GM12878 (cell line): ENCODE measurements around the gene TXNRD1. TPM values are rescaled to one million over a fixed set of nuclear protein-coding genes. Genes with fewer than 3 reads are reported as not detected.

ENCODE experiments used
- ATAC-seq: fragments of 200-7000 bp; cut with Tn5 transposase; 3 replicates; pipeline ENCODE4 v1.9.1; 2020; ENCODE audit warnings: mild to moderate bottlenecking, moderate library complexity
- BruUV-seq: library from RNA; stranded (reverse); fragments of 400-500 nt; replicated peaks from 2 replicates; lab custom pipeline; 2021; lab: Mats Ljungman, UMichigan
- CTCF ChIA-PET: fragments of 300-600 bp; sonication (Branson Sonifier 250); formaldehyde crosslinking; extraction: SDS; loops from one replicate; lab custom pipeline; 2021; ENCODE audit warnings: inconsistent platforms; lab: Yijun Ruan, JAX
- POLR2A ChIA-PET: fragments of 350-600 bp; formaldehyde crosslinking; extraction: SDS; loops from one replicate; lab custom pipeline; 2021; ENCODE audit warnings: inconsistent platforms; lab: Charles Lee
- RAD21 ChIA-PET: fragments of 300-600 bp; sonication (Branson Sonifier 250); formaldehyde crosslinking; loops from one replicate; lab custom pipeline; 2023; ENCODE audit warnings: antibody characterized with exemption; ENCODE audit not compliant: unreplicated experiment; lab: Charles Lee
- SMC1A ChIA-PET: fragments of 300-600 bp; sonication (Branson Sonifier 250); formaldehyde crosslinking; loops from one replicate; lab custom pipeline; 2023; ENCODE audit not compliant: unreplicated experiment, uncharacterized antibody; lab: Charles Lee
- DNase-seq: peaks from one replicate; pipeline ENCODE4 v3.0.0-alpha.2; 2011; ENCODE audit warnings: low read depth, low spot score
- FAIRE-seq: peaks from 3 replicates; lab custom pipeline; 2011; peaks lifted over from hg19 to GRCh38; lab: Jason Lieb, UNC
- H2AFZ ChIP-seq: 2 replicates; pipeline ENCODE4 v1.6.0; 2011; ENCODE audit warnings: low read depth, low read length, control low read depth; ENCODE audit not compliant: control insufficient read depth
- H3K27ac ChIP-seq: 2 replicates; pipeline ENCODE4 v1.5.1; 2011; ENCODE audit warnings: control low read depth; ENCODE audit not compliant: control insufficient read depth, insufficient read depth
- H3K27me3 ChIP-seq, 2 experiments: replicated peaks in 1 of 2; 2 replicates each; pipeline versions ENCODE4 v1.6.0 to v1.6.1; 2011; ENCODE audit warnings: low read length in 1 of 2; ENCODE audit not compliant: control insufficient read depth in 2 of 2, insufficient read depth in 2 of 2
- H3K36me3 ChIP-seq, 2 experiments: 2 replicates each; pipeline ENCODE4 v1.5.1; 2011; ENCODE audit warnings: low read length in 1 of 2; ENCODE audit not compliant: control insufficient read depth in 2 of 2, insufficient read depth in 2 of 2
- H3K4me1 ChIP-seq: 2 replicates; pipeline ENCODE4 v1.6.1; 2011; ENCODE audit warnings: mild to moderate bottlenecking, low read length, moderate library complexity, mixed read lengths; ENCODE audit not compliant: control insufficient read depth, insufficient read depth
- H3K4me2 ChIP-seq: 2 replicates; pipeline ENCODE4 v1.6.0; 2011; ENCODE audit warnings: control low read depth; ENCODE audit not compliant: control insufficient read depth, insufficient read depth
- H3K4me3 ChIP-seq: fragments of 200-600 bp; sonication (generic); 2 replicates; pipeline ENCODE4 v1.5.1; 2016
- H3K79me2 ChIP-seq: 2 replicates; pipeline ENCODE4 v1.6.0; 2011; ENCODE audit warnings: low read length; ENCODE audit not compliant: control insufficient read depth, insufficient read depth
- H3K9ac ChIP-seq: 2 replicates; pipeline ENCODE4 v1.8.0; 2011; ENCODE audit warnings: low read length, control low read depth, mixed read lengths; ENCODE audit not compliant: control insufficient read depth, insufficient read depth
- H3K9me3 ChIP-seq: replicated peaks from 3 replicates; pipeline ENCODE4 v1.5.1; 2011; ENCODE audit warnings: mild to moderate bottlenecking, low read length; ENCODE audit not compliant: control insufficient read depth, insufficient read depth
- H4K20me1 ChIP-seq: 2 replicates; pipeline ENCODE4 v1.6.0; 2011; ENCODE audit not compliant: control insufficient read depth, insufficient read depth
- BACH1 ChIP-seq: fragments of 450-650 bp; IDR thresholded peaks from 2 replicates; pipeline ENCODE4 v1.6.1; 2017; ENCODE audit warnings: mild to moderate bottlenecking, borderline replicate concordance
- BCL3 ChIP-seq: IDR thresholded peaks from 2 replicates; pipeline ENCODE4 v1.6.1; 2011; ENCODE audit warnings: borderline replicate concordance, low read depth, mild to moderate bottlenecking, moderate library complexity, low read length; ENCODE audit not compliant: insufficient read depth, poor library complexity, severe bottlenecking
- CEBPB ChIP-seq, 2 experiments: fragments of 150-350 bp in 1 of 2; IDR thresholded peaks; 2 replicates each; pipeline ENCODE4 v1.6.1; 2012 to 2014; ENCODE audit warnings: low read depth in 2 of 2, low read length in 2 of 2, borderline replicate concordance in 1 of 2, inconsistent platforms in 1 of 2
- CHD1 ChIP-seq: IDR thresholded peaks from 2 replicates; pipeline ENCODE4 v1.6.1; 2012; ENCODE audit warnings: low read depth, low read length, improper control_type of control experiment
- CTCF ChIP-seq, 3 experiments: IDR thresholded peaks in 2 of 3; conservative IDR thresholded peaks in 1 of 3; 2 replicates each; pipeline ENCODE4 v1.5.1; 2011; ENCODE audit warnings: low read depth in 3 of 3, low read length in 3 of 3, mild to moderate bottlenecking in 3 of 3, control low read depth in 2 of 3, moderate library complexity in 2 of 3, inconsistent platforms in 1 of 3, mixed read lengths in 1 of 3; ENCODE audit not compliant: control insufficient read depth in 2 of 3, insufficient read depth in 1 of 3; ENCODE audit errors: extremely low read depth in 1 of 3
- EGR1 ChIP-seq, 2 experiments: IDR thresholded peaks; 1 replicate in 1 of 2; 2 replicates in 1 of 2; pipeline ENCODE4 v1.6.1; 2011 to 2012; ENCODE audit warnings: low read depth in 2 of 2, low read length in 2 of 2, borderline replicate concordance in 1 of 2, mild to moderate bottlenecking in 1 of 2, moderate library complexity in 1 of 2
- KLF5 ChIP-seq: fragments of 450-650 bp; IDR thresholded peaks from 2 replicates; pipeline ENCODE4 v1.6.1; 2014; ENCODE audit warnings: mild to moderate bottlenecking; ENCODE audit not compliant: partially characterized antibody
- MYB ChIP-seq: fragments of 150-350 bp; IDR thresholded peaks from 2 replicates; pipeline ENCODE4 v1.6.1; 2014; ENCODE audit warnings: mild to moderate bottlenecking, low read depth, low read length, borderline replicate concordance
- NKRF ChIP-seq: fragments of 450-650 bp; conservative IDR thresholded peaks from 2 replicates; pipeline ENCODE4 v1.6.1; 2017; ENCODE audit warnings: mild to moderate bottlenecking, moderate library complexity
- PAX5 ChIP-seq: IDR thresholded peaks from 2 replicates; pipeline ENCODE4 v1.6.1; 2011; ENCODE audit warnings: low read depth, low read length, borderline replicate concordance
- POLR2A ChIP-seq: IDR thresholded peaks from 2 replicates; pipeline ENCODE4 v1.6.1; 2011; ENCODE audit warnings: low read depth, mild to moderate bottlenecking, low read length
- SREBF1 ChIP-seq: IDR thresholded peaks from 2 replicates; pipeline ENCODE4 v1.6.1; 2012; ENCODE audit warnings: mild to moderate bottlenecking, low read length
- STAT1 ChIP-seq: fragments of 450-650 bp; conservative IDR thresholded peaks from 2 replicates; pipeline ENCODE4 v1.6.1; 2014; ENCODE audit warnings: antibody characterized with exemption, mild to moderate bottlenecking
- TBL1XR1 ChIP-seq: IDR thresholded peaks from 2 replicates; pipeline ENCODE4 v1.6.1; 2012; ENCODE audit warnings: low read depth, low read length, improper control_type of control experiment
- ZBTB33 ChIP-seq: fragments of 450-650 bp; IDR thresholded peaks from 2 replicates; pipeline ENCODE4 v1.6.1; 2017; ENCODE audit warnings: mild to moderate bottlenecking
- ZSCAN29 ChIP-seq: fragments of 450-650 bp; IDR thresholded peaks from 2 replicates; pipeline ENCODE4 v1.6.1; 2017; ENCODE audit warnings: mild to moderate bottlenecking, moderate library complexity
- WGBS: methylation state at CpG from one replicate; pipeline ENCODE4 v1.1.6; 2016; ENCODE audit warnings: low lambda C conversion rate; ENCODE audit not compliant: insufficient replicate concordance, insufficient coverage; ENCODE audit errors: missing lambda C conversion rate; 5-methylcytosine and 5-hydroxymethylcytosine counted together
- in situ Hi-C: fragments of 300-500 bp; cut with MboI; formaldehyde crosslinking; loops from 9 replicates; pipeline ENCODE4 v1.14.3; 2018; ENCODE audit warnings: mixed read lengths
- intact Hi-C: fragments of 100-400 bp; cut with micrococcal nuclease; formaldehyde crosslinking; loops from one replicate; pipeline ENCODE4 v1.14.2; 2022; ENCODE audit not compliant: unreplicated experiment
- polyA plus RNA-seq, 11 experiments: library from polyadenylated mRNA; depleted of rRNA in 4 of 11; unstranded in 6 of 11; stranded (reverse) in 5 of 11; fragments of >200 nt; fragmentation: Nextera tagmentation in 4 of 11; fragmentation: Illumina TruSeq in 1 of 11; extraction: Ambion mirVana in 4 of 11; extraction: Trizol in 1 of 11; gene quantifications; 1 replicate in 1 of 11; 2 replicates in 10 of 11; pipeline versions ENCODE4 v1.2.1 to v1.2.3, GENCODE V29; 2011 to 2016; ENCODE audit warnings: inconsistent platforms in 2 of 11, missing spikeins in 2 of 11, low read depth in 1 of 11
- total RNA-seq, 4 experiments: library from RNA; depleted of rRNA in 3 of 4; stranded (reverse); fragments of >200 nt in 3 of 4; fragmentation: Illumina TruSeq in 1 of 4; extraction: Trizol in 1 of 4; gene quantifications; 2 replicates each; pipeline versions ENCODE4 v1.2.1 to v1.2.3, GENCODE V29; 2013 to 2021

The TXNRD1 gene
- total and polyA plus RNA-seq, 10 of the 15 experiments (the other 5 are each of a cell fraction or from before 2014, with no cell fraction given): 52.6 to 84.6 (median 67.8) TPM

GRCh38 chr12:104352106-104352713 is 136.6 kb downstream of the TXNRD1 start:
- Histone ChIP-seq H3K27ac (no peak overlapping the region), H3K79me2 (no peaks in the 10 kb centered on the region), H4K20me1 (no peaks in the 10 kb centered on the region), H3K9ac (no peak overlapping the region), H3K27me3 (no peaks in the 10 kb centered on the region), H3K9me3 (no peaks in the 10 kb centered on the region), H3K4me2 (no peak overlapping the region), H3K4me1 (peaks cover 9% of the 10 kb centered on the region), H2AFZ (no peak overlapping the region), H3K4me3 (no peak overlapping the region), H3K36me3 (peaks cover 11 to 35% of the 10 kb centered on the region in 2 experiments)
- ChIA-PET SMC1A (interaction anchor here (0.7 to 1.1 kb wide), 4 partner anchors 11 to 62 kb away, joined by 3 read pairs; no protein-coding TSS in a partner anchor), POLR2A (interaction anchor here (0.9 kb wide), 1 partner anchor 41 kb away, joined by 3 read pairs; no protein-coding TSS in a partner anchor), RAD21 (interaction anchor here (1.6 kb wide), 1 partner anchor 64 kb away, joined by 6 read pairs; no protein-coding TSS in a partner anchor), CTCF (interaction anchor here (0.5 to 1.9 kb wide), 4 partner anchors 10 to 259 kb away, joined by 3 to 6 read pairs (median 3); no protein-coding TSS in a partner anchor)
- ATAC-seq (no peak), FAIRE-seq (no peak), DNase-seq (no peak)
- WGBS: 98% methylated on average over 3 of the region's 3 CpGs
- in situ Hi-C loops: no loop called here
- BruUV-seq: no TSS peak
- intact Hi-C loops: loop anchor here (10.0 kb wide), 2 partner anchors 297 to 467 kb away; partner anchors contain the start of gene GLT8D2
- no peak for TF ChIP-seq ZBTB33
- no peak for TF ChIP-seq POLR2A
- TF ChIP-seq NKRF: no peak
- TF ChIP-seq EGR1 (IDR thresholded peaks at IDR 0.05; ENCODE audit: borderline replicate concordance in 1 of 2, low read depth in 2 of 2, low read length in 2 of 2): no peak
- no peak for TF ChIP-seq TBL1XR1
- no peak for TF ChIP-seq MYB
- no peak for TF ChIP-seq BCL3
- TF ChIP-seq CEBPB (IDR thresholded peaks at IDR 0.05; ENCODE audit: borderline replicate concordance in 1 of 2, low read depth in 2 of 2, low read length in 2 of 2): no peak
- TF ChIP-seq PAX5: no peak
- TF ChIP-seq SREBF1: no peak
- no peak for TF ChIP-seq CHD1
- no peak for TF ChIP-seq CTCF (IDR thresholded peaks at IDR 0.05 in 2 of 3, conservative IDR thresholded peaks at IDR 0.05 in 1 of 3; ENCODE audit: control insufficient read depth in 2 of 3, extremely low read depth in 1 of 3, insufficient read depth in 1 of 3, low read depth in 3 of 3, low read length in 3 of 3)
- no peak for TF ChIP-seq BACH1
- no peak for TF ChIP-seq STAT1
- TF ChIP-seq ZSCAN29: no peak
- no peak for TF ChIP-seq KLF5
